Measurements from ENCODE around the gene SLC29A2.
A peak's percentile ranks its signal among the peaks of the same experiment; 100 is the strongest.
"Not testable (repeated sequence)": the region's sequence is repeated elsewhere in the genome, so short reads cannot be mapped to it uniquely, and the experiment has no call there.

The SLC29A2 gene

DNA sequence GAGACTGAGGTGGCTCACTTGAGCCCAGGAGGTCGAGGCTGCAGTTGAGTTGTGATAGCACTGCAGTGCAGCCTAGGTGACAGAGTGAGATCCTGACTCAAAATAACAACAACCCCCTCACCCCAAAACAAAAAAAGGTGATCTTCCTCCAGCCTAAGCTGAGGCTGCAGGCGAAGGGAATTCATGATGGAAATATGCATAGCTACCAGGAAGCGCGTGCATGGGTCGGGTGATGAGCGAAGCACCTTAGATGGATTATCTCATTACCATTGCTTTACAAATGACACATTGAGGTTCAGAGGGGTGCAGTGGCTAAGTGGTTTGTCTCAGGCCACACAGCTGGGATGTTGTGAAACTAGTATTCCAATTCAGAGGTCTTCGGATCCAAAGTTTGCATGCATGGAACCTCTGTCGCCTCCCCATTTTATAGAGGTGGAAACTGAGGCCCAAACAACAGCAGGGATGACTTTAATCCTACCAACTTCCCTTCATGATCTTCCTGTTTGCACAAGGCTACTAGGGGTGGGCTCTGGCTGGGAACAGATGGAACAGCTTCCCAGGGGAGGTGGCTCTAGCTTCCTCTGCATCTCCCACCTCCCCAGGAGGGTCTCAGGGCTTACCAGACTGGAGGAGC, 4.6 kb downstream of the SLC29A2 start:
- peaks cover 15% of the 10 kb centered on the region for H3K4me1 Mint-ChIP-seq (ENCODE audit: low read depth)
- no peak for DNase-seq
- H3K36me3 Mint-ChIP-seq (ENCODE audit: low read depth) = peaks cover 81% of the 10 kb centered on the region
- H3K27me3 Mint-ChIP-seq = no peaks in the 10 kb centered on the region
- no peaks in the 10 kb centered on the region for H3K9me3 Mint-ChIP-seq
- H3K4me3 Mint-ChIP-seq = no peak overlapping the region
- no peak overlapping the region for H3K27ac Mint-ChIP-seq

- no peak for DNase-seq
- Mint-ChIP-seq H3K27me3 (no peaks in the 10 kb centered on the region), H3K27ac (peak overlapping the region; percentile 40), H3K4me3 (no peak overlapping the region), H3K36me3 (ENCODE audit: low read depth) (peaks cover 85% of the 10 kb centered on the region), H3K4me1 (ENCODE audit: low read depth) (peaks cover 14% of the 10 kb centered on the region), H3K9me3 (no peaks in the 10 kb centered on the region)
These were observed 5.6 kb downstream of the SLC29A2 start for GRCh38 chr11:66365711-66366619.

DNA sequence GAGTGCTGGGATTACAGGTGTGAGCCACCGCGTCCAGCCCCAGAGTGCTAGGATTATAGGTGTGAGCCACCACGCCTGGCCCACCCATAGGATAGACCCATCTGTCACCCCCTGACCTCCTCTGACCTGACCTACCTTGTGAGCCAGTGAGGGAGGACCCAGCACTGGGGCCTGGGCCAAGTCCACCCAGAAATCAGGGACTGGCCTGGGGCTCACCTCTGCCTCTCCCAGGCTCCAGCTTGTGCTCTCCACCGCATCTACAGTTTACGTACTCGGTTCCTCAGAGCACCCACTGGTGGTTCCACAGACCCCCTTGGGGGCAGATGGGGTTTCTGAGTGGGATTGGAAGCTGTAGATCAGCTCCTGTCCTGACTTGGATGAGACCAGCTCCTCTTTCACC, 6.4 kb downstream of the SLC29A2 start:
- Mint-ChIP-seq H3K27ac (peak overlapping the region; percentile 40), H3K27me3 (no peaks in the 10 kb centered on the region), H3K36me3 (ENCODE audit: low read depth) (peaks cover 83% of the 10 kb centered on the region)

DNA sequence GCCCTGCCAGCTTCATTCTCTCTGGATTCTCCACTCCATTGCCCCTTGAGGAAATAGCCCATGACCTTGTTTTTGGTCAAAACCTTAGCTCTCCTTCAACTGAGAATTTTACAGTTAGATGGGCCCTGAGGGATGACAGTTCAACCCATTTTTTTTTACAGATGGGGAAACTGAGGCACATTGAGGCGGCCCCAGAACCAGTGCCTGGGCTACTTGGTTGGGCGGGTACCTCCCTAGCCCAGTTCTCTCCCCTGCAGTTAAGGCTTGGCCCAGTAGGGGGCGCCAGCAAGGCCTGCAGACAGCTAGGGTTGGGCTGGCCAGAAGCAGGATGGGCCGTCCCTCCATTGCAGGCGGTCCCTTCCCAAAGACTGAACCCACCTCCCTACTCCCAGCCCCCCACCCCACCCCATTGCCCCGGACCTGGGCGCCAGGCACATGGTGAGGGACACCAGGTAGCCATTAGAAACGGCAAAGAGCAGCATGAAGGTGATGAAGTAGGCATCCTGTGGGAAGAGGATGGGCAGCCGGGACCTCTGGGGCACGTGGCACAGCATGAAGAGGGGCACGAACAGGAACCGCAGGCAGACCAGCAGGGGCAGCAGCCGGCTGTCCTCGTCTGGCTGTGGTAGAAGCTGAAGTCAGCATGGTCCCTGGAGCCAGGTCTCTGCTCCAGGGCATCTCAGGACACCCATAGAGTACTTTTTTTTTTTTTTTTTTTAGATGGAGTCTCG, 7.6 kb downstream of the SLC29A2 start:
- Mint-ChIP-seq H3K9me3 (no peaks in the 10 kb centered on the region), H3K36me3 (ENCODE audit: low read depth) (peaks cover 73% of the 10 kb centered on the region), H3K27me3 (no peaks in the 10 kb centered on the region), H3K27ac (no peak overlapping the region), H3K4me3 (no peak overlapping the region), H3K4me1 (ENCODE audit: low read depth) (peaks cover 2% of the 10 kb centered on the region)
- peak; percentile 87 for DNase-seq

More for the DNA sequence above, 6.4 kb downstream of the SLC29A2 start:
- H3K4me3 Mint-ChIP-seq = no peak overlapping the region
- peaks cover 9% of the 10 kb centered on the region for H3K4me1 Mint-ChIP-seq (ENCODE audit: low read depth)
- no peak for DNase-seq
- no peaks in the 10 kb centered on the region for H3K9me3 Mint-ChIP-seq

GRCh38 chr11:66363187-66363601, 8.4 kb downstream of the SLC29A2 start:
- H3K4me3 Mint-ChIP-seq = no peak overlapping the region
- H3K27me3 Mint-ChIP-seq = no peaks in the 10 kb centered on the region
- no peak overlapping the region for H3K27ac Mint-ChIP-seq
- H3K4me1 Mint-ChIP-seq (ENCODE audit: low read depth) = no peaks in the 10 kb centered on the region
- DNase-seq = no peak
- no peaks in the 10 kb centered on the region for H3K9me3 Mint-ChIP-seq
- H3K36me3 Mint-ChIP-seq (ENCODE audit: low read depth) = peaks cover 65% of the 10 kb centered on the region

- no peaks in the 10 kb centered on the region for H3K27me3 Mint-ChIP-seq
- H3K9me3 Mint-ChIP-seq = no peaks in the 10 kb centered on the region
- DNase-seq = no peak
- no peak overlapping the region for H3K27ac Mint-ChIP-seq
- H3K36me3 Mint-ChIP-seq (ENCODE audit: low read depth) = peaks cover 59% of the 10 kb centered on the region
- H3K4me1 Mint-ChIP-seq (ENCODE audit: low read depth) = no peaks in the 10 kb centered on the region
- no peak overlapping the region for H3K4me3 Mint-ChIP-seq
These were observed 8.9 kb downstream of the SLC29A2 start for GRCh38 chr11:66362481-66363147.

DNA sequence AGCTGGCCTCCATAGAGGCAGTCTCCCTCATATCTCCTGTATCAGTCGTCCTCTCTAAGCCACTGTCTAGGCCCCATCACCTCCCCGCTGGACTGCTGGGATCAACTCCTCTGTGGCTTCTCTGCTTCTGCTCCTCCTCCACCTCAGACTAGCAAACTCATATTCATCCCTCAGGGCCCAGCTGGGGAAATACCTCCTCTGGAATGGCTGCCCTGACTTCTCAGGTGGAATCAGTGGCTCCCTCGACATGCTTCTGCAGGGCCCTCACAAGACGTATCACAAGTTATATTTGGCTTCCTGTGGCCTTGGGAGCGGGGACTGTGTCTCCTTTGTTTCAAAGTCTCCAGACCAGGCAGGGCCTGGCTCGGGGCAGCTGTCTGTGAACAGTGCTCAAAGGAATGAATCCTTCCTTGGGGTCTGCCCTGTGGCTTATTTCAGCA, 10.0 kb downstream of the SLC29A2 start:
- Mint-ChIP-seq H3K9me3 (no peaks in the 10 kb centered on the region), H3K4me1 (ENCODE audit: low read depth) (no peaks in the 10 kb centered on the region), H3K4me3 (no peak overlapping the region), H3K27me3 (no peaks in the 10 kb centered on the region), H3K36me3 (ENCODE audit: low read depth) (peaks cover 48% of the 10 kb centered on the region), H3K27ac (peak overlapping the region; percentile 24)
- DNase-seq = no peak

- Mint-ChIP-seq H3K4me3 (no peak overlapping the region), H3K9me3 (no peaks in the 10 kb centered on the region), H3K27me3 (no peaks in the 10 kb centered on the region), H3K36me3 (ENCODE audit: low read depth) (peaks cover 41% of the 10 kb centered on the region), H3K4me1 (ENCODE audit: low read depth) (no peaks in the 10 kb centered on the region), H3K27ac (peak overlapping the region; percentile 29)
- DNase-seq = no peak
These were observed 11.0 kb downstream of the SLC29A2 start for GRCh38 chr11:66360406-66361073.

GRCh38 chr11:66359662-66360087, 11.9 kb downstream of the SLC29A2 start:
- H3K27me3 Mint-ChIP-seq = no peaks in the 10 kb centered on the region
- H3K36me3 Mint-ChIP-seq (ENCODE audit: low read depth) = peaks cover 33% of the 10 kb centered on the region
- DNase-seq = no peak
- no peak overlapping the region for H3K4me3 Mint-ChIP-seq
- H3K4me1 Mint-ChIP-seq (ENCODE audit: low read depth) = no peaks in the 10 kb centered on the region
- H3K9me3 Mint-ChIP-seq = no peaks in the 10 kb centered on the region
- no peak overlapping the region for H3K27ac Mint-ChIP-seq

DNA sequence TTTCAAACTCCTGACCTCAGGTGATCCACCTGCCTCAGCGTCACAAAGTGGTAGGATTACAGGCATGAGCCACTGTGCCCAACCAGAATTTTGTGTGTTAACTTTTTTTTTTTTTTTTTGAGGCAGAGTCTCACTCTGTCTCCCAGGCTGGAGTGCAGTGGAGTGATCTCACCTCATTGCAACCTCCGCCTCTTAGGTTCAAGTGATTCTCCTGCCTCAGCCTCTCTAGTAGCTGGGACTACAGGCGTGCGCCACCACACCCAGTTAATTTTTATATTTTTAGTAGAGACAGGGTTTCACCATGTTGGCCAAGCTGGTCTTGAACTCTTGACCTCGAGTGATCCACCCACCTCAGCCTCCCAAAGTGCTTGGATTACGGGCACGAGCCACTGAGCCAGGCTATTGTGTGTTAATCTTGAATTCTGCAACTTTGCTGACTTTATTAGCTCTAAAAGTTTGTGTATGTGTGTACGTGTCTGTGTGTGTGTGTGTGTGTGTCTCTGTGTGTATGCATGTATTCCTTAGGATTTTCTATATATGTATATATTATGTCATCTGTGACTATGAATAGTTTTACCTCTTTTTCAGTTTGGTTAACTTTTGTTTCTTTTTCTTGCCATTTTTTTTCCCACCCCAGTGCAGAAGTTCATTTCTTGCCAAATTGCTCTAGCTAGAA, 20.9 kb downstream of the SLC29A2 start:
- H3K9me3 Mint-ChIP-seq, DNase-seq, H3K27ac Mint-ChIP-seq, H3K27me3 Mint-ChIP-seq, H3K4me3 Mint-ChIP-seq: not testable (repeated sequence)
- Mint-ChIP-seq H3K36me3 (ENCODE audit: low read depth) (peaks cover 12% of the 10 kb centered on the region), H3K4me1 (ENCODE audit: low read depth) (peaks cover 24% of the 10 kb centered on the region)

- Mint-ChIP-seq H3K27me3 (peaks cover 3% of the 10 kb centered on the region), H3K9me3 (no peaks in the 10 kb centered on the region), H3K4me3 (peak overlapping the region; percentile 15), H3K27ac (peak overlapping the region; percentile 52), H3K36me3 (ENCODE audit: low read depth) (peaks cover 18% of the 10 kb centered on the region), H3K4me1 (ENCODE audit: low read depth) (peaks cover 38% of the 10 kb centered on the region)
- DNase-seq = no peak
These were observed 22.5 kb downstream of the SLC29A2 start for GRCh38 chr11:66349084-66349386.

DNA sequence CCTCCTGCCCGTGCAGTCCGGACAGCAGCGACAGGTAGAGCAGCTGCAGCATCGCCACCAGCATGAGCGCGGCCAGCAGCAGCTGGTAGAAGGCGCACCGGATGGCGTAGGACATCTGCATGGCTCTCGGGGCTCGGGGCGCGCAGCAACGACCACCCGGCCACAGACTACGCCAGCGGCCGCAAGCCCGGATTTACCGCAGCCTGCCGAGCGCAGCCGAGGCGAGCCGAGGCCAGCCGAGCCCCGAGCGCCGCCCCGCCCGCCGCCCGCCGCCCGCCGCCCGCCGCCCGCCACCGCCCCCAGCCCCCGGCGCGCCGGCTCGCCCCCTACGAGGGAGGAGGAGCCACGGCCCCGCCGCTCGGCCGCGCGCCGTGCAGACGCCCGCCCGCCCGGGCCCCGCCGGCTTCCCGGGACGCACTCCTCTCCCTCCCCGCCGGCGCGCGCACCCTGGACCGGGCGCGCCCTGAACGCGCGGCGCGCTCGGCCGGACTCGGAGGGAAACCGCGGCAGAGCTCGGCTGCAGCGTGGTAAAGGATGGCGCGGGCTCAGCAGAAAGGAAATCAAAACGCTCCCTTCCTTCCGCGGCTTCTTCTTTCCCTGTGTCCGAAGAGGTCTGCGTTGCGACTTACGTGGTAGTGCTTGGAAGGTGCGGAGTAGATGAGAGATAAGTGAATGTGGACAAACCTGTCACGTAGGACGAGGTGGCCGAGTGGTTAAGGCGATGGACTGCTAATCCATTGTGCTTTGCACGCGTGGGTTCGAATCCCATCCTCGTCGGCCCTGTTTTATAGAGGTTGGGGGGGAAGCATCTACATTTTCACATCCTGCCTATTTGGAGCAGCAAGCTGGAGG, 23.9 kb downstream of the SLC29A2 start, which contains the start of gene B4GAT1:
B4GAT1 (minus strand) TSS at position 205 of the 852 bp plus-strand sequence; CDS start at position 121, 84 bp downstream.
- peak within 1 kb of the TSS; percentile 99 for H3K27ac Mint-ChIP-seq
- H3K27me3 Mint-ChIP-seq = peaks cover 3% of the 10 kb centered on the region
- peaks cover 52% of the 10 kb centered on the region for H3K4me1 Mint-ChIP-seq (ENCODE audit: low read depth)
- DNase-seq = peak; percentile 92
- H3K9me3 Mint-ChIP-seq = no peaks in the 10 kb centered on the region
- peaks cover 23% of the 10 kb centered on the region for H3K36me3 Mint-ChIP-seq (ENCODE audit: low read depth)
- peak within 1 kb of the TSS; percentile 97 for H3K4me3 Mint-ChIP-seq

Measured in activated T-cell treated with anti-CD3 and anti-CD28 coated beads, Interleukin-2, amount 50 U/mL, for 24 hours (primary cell).